Fibroblast of skin of left quadriceps (primary cell): ENCODE data around the gene TAPBP.
A peak's percentile ranks its signal among the peaks of the same experiment; 100 is the strongest.
"Not testable (repeated sequence)": the region's sequence is repeated elsewhere in the genome, so short reads cannot be mapped to it uniquely, and the experiment has no call there.

Source experiments
- DNase-seq, 2 experiments: peaks; one replicate each; pipeline ENCODE4 v3.0.0-alpha.2; 2013; ENCODE audit warnings: low read depth in 2 of 2

The TAPBP gene

GRCh38 chr6:33297956-33298772 lies 15.7 kb downstream of the TAPBP start:
- peak in 1 of 2 experiments; percentile 40 for DNase-seq

- no peak for DNase-seq
Measured at GRCh38 chr6:33297406-33297955, 16.4 kb downstream of the TAPBP start.

- DNase-seq = no peak
Measured at GRCh38 chr6:33296797-33297405, 17.0 kb downstream of the TAPBP start.

- DNase-seq = no peak
Measured at GRCh38 chr6:33295621-33296369, 18.1 kb downstream of the TAPBP start.

- no peak for DNase-seq
Measured at GRCh38 chr6:33294086-33294823, 19.6 kb downstream of the TAPBP start.

GRCh38 chr6:33292996-33293682 lies 20.7 kb downstream of the TAPBP start:
- DNase-seq = no peak

- no peak for DNase-seq
Measured at GRCh38 chr6:33290459-33290858, 23.4 kb downstream of the TAPBP start.

- no peak for DNase-seq
Measured at GRCh38 chr6:33289784-33290315, 24.0 kb downstream of the TAPBP start.

GRCh38 chr6:33288921-33289783 lies 24.7 kb downstream of the TAPBP start, which contains the start of the genes PFDN6 and WDR46:
PFDN6 (plus strand) TSS chr6:33289601; CDS start chr6:33289857, 256 bp downstream.
WDR46 (minus strand) TSS chr6:33289239; CDS start chr6:33289170, 69 bp downstream.
- DNase-seq = peak; percentile 74 to 79

- DNase-seq = no peak
Measured at GRCh38 chr6:33288141-33288920, 25.5 kb downstream of the TAPBP start.

- no peak for DNase-seq
Measured at GRCh38 chr6:33286946-33287914, 26.6 kb downstream of the TAPBP start.

- DNase-seq = not testable (repeated sequence)
Measured at GRCh38 chr6:33285214-33285613, 28.7 kb downstream of the TAPBP start.

- no peak for DNase-seq
Measured at GRCh38 chr6:33280539-33280938, 33.3 kb downstream of the TAPBP start.

GRCh38 chr6:33279971-33280511 lies 33.8 kb downstream of the TAPBP start:
- no peak for DNase-seq

- DNase-seq = no peak
Measured at GRCh38 chr6:33279257-33279695, 34.6 kb downstream of the TAPBP start.

- DNase-seq = no peak
Measured at GRCh38 chr6:33278810-33279209, 35.1 kb downstream of the TAPBP start.

- DNase-seq = no peak
Measured at GRCh38 chr6:33278392-33278741, 35.5 kb downstream of the TAPBP start.
